ENCODE data around the gene NUCB1. TPM values are rescaled to one million over a fixed set of nuclear protein-coding genes. Genes with fewer than 3 reads are reported as not detected.

Gene NUCB1
- total RNA-seq, 1 donor from 2014 or later, result 248 TPM

- Histone ChIP-seq H3K36me3 (ENCODE audit: control insufficient read depth, insufficient read depth, low read length) (no peaks in the 10 kb centered on the region), H3K27me3 (ENCODE audit: control insufficient read depth, insufficient read depth, low read length) (no peaks in the 10 kb centered on the region), H3K4me3 (ENCODE audit: low read depth, low read length) (no peak overlapping the region)
- DNase-seq (ENCODE audit: low read depth), result no peak
- no peak for TF ChIP-seq CTCF (IDR thresholded peaks at IDR 0.05; ENCODE audit: insufficient read depth, low read length, poor library complexity, severe bottlenecking)
Measured at GRCh38 chr19:48950159-48950558, 50.0 kb downstream of the NUCB1 start.

- Histone ChIP-seq H3K36me3 (ENCODE audit: control insufficient read depth, insufficient read depth, low read length) (no peaks in the 10 kb centered on the region), H3K27me3 (ENCODE audit: control insufficient read depth, insufficient read depth, low read length) (no peaks in the 10 kb centered on the region), H3K4me3 (ENCODE audit: low read depth, low read length) (no peak overlapping the region)
- no peak for DNase-seq (ENCODE audit: low read depth)
- no peak for TF ChIP-seq CTCF (IDR thresholded peaks at IDR 0.05; ENCODE audit: insufficient read depth, low read length, poor library complexity, severe bottlenecking)
Measured at GRCh38 chr19:48950830-48951519, 50.9 kb downstream of the NUCB1 start.

GRCh38 chr19:48953141-48953540 is 53.0 kb downstream of the NUCB1 start:
- Histone ChIP-seq H3K36me3 (ENCODE audit: control insufficient read depth, insufficient read depth, low read length) (peaks cover 2% of the 10 kb centered on the region), H3K27me3 (ENCODE audit: control insufficient read depth, insufficient read depth, low read length) (no peaks in the 10 kb centered on the region), H3K4me3 (ENCODE audit: low read depth, low read length) (no peak overlapping the region)
- TF ChIP-seq CTCF (IDR thresholded peaks at IDR 0.05; ENCODE audit: insufficient read depth, low read length, poor library complexity, severe bottlenecking), result no peak
- DNase-seq (ENCODE audit: low read depth), result no peak

GRCh38 chr19:48953990-48954594 is 54.0 kb downstream of the NUCB1 start:
- Histone ChIP-seq H3K27me3 (ENCODE audit: control insufficient read depth, insufficient read depth, low read length) (no peaks in the 10 kb centered on the region), H3K4me3 (ENCODE audit: low read depth, low read length) (peak overlapping the region; percentile 88), H3K36me3 (ENCODE audit: control insufficient read depth, insufficient read depth, low read length) (peaks cover 2% of the 10 kb centered on the region)
- DNase-seq (ENCODE audit: low read depth), result no peak
- TF ChIP-seq CTCF (IDR thresholded peaks at IDR 0.05; ENCODE audit: insufficient read depth, low read length, poor library complexity, severe bottlenecking), result no peak

GRCh38 chr19:48954595-48955307 is 54.6 kb downstream of the NUCB1 start, which contains the start of gene BAX:
Gene BAX (plus strand): TSS chr19:48954875. CDS start chr19:48954929, 54 bp downstream.
- DNase-seq (ENCODE audit: low read depth), result peak; percentile 69
- H3K27me3 ChIP-seq (ENCODE audit: control insufficient read depth, insufficient read depth, low read length), result no peaks in the 10 kb centered on the region
- no peak for TF ChIP-seq CTCF (IDR thresholded peaks at IDR 0.05; ENCODE audit: insufficient read depth, low read length, poor library complexity, severe bottlenecking)
- H3K4me3 ChIP-seq (ENCODE audit: low read depth, low read length), result peak within 1 kb of the TSS; percentile 88
- peaks cover 2% of the 10 kb centered on the region for H3K36me3 ChIP-seq (ENCODE audit: control insufficient read depth, insufficient read depth, low read length)

Measured in kidney epithelial cell (primary cell).